K562 (cell line): ENCODE results near the gene UBE2J2. TPM values are rescaled to one million over a fixed set of nuclear protein-coding genes. Genes with fewer than 3 reads are reported as not detected.
A peak's percentile ranks its signal among the peaks of the same experiment; 100 is the strongest.

Experiments
- CBX3 ChIP-seq, 2 experiments: IDR thresholded peaks; 1 replicate in 1 of 2; 2 replicates in 1 of 2; pipeline ENCODE4 v1.6.1; 2012; ENCODE audit warnings: inconsistent platforms in 2 of 2, low read length in 2 of 2, borderline replicate concordance in 1 of 2, control low read depth in 1 of 2
- CHD2 ChIP-seq: IDR thresholded peaks from 2 replicates; pipeline ENCODE4 v1.6.1; 2011; ENCODE audit warnings: low read depth, low read length
- CREBBP ChIP-seq: IDR thresholded peaks from one replicate; pipeline ENCODE4 v1.6.1; 2012; ENCODE audit warnings: low read depth, mild to moderate bottlenecking, control low read depth, inconsistent platforms, low read length
- CTCFL ChIP-seq: IDR thresholded peaks from 2 replicates; pipeline ENCODE4 v1.6.1; 2011; ENCODE audit warnings: borderline replicate concordance, low read depth, mild to moderate bottlenecking, moderate library complexity, low read length; ENCODE audit not compliant: insufficient read depth, poor library complexity, severe bottlenecking
- DACH1 ChIP-seq: fragments of 450-650 bp; IDR thresholded peaks from 2 replicates; pipeline ENCODE4 v1.6.1; 2018; ENCODE audit not compliant: partially characterized antibody
- DIDO1 ChIP-seq: fragments of 450-650 bp; IDR thresholded peaks from 2 replicates; pipeline ENCODE4 v1.6.1; 2016; ENCODE audit warnings: low read depth, missing biosample characterization, missing genetic modification characterization
- FIP1L1 ChIP-seq: fragments of 200-400 bp; formaldehyde crosslinking; IDR thresholded peaks from 2 replicates; pipeline ENCODE4 v1.6.1; 2018; ENCODE audit warnings: mild to moderate bottlenecking, low read depth, low read length; ENCODE audit not compliant: poor library complexity, severe bottlenecking
- GTF2F1 ChIP-seq: IDR thresholded peaks from 2 replicates; pipeline ENCODE4 v1.6.1; 2011; ENCODE audit warnings: low read depth, low read length, improper control_type of control experiment
- HDAC3 ChIP-seq: fragments of 450-650 bp; IDR thresholded peaks from 2 replicates; pipeline ENCODE4 v1.6.1; 2018; ENCODE audit warnings: borderline replicate concordance, mild to moderate bottlenecking, moderate library complexity; ENCODE audit not compliant: partially characterized antibody
- LEF1 ChIP-seq: fragments of 450-650 bp; IDR thresholded peaks from 2 replicates; pipeline ENCODE4 v1.6.1; 2016; ENCODE audit warnings: mild to moderate bottlenecking
- MBD1 ChIP-seq: fragments of 250-450 bp; sonication (Bioruptor Pico); IDR thresholded peaks from 2 replicates; pipeline ENCODE4 v1.8.0; 2022; ENCODE audit warnings: inconsistent platforms
- NFIX ChIP-seq: fragments of 250-450 bp; sonication (Bioruptor Pico); IDR thresholded peaks from 2 replicates; pipeline ENCODE4 v1.4.0; 2020; ENCODE audit warnings: low read depth, mild to moderate bottlenecking, moderate library complexity
- POLR2A ChIP-seq: fragments of 450-650 bp; conservative IDR thresholded peaks from 2 replicates; pipeline ENCODE4 v1.6.1; 2016
- PURB ChIP-seq: sonication (generic); formaldehyde crosslinking; IDR thresholded peaks from 2 replicates; pipeline ENCODE4 v1.9.0; 2021; ENCODE audit warnings: low read depth, mild to moderate bottlenecking, missing genetic modification reagents
- SETDB1 ChIP-seq: IDR thresholded peaks from one replicate; pipeline ENCODE4 v1.6.1; 2012; ENCODE audit warnings: low read length, control low read depth, inconsistent platforms
- SFPQ ChIP-seq: fragments of 200-400 bp; formaldehyde crosslinking; IDR thresholded peaks from 2 replicates; pipeline ENCODE4 v1.6.1; 2017; ENCODE audit warnings: mild to moderate bottlenecking, low read depth, low read length, moderate library complexity
- SMC3 ChIP-seq: conservative IDR thresholded peaks from 2 replicates; pipeline ENCODE4 v1.6.1; 2011; ENCODE audit warnings: low read depth, low read length, improper control_type of control experiment; ENCODE audit not compliant: insufficient read depth
- SRF ChIP-seq, 2 experiments: fragments of 250-450, 450-650 bp in 1 of 2; sonication (Bioruptor Pico) in 1 of 2; sonication (generic) in 1 of 2; formaldehyde crosslinking; IDR thresholded peaks; 2 replicates each; pipeline versions ENCODE4 v1.5.0 to v1.5.1; 2020 to 2022; ENCODE audit warnings: mild to moderate bottlenecking in 1 of 2, missing genetic modification reagents in 1 of 2
- TAF7 ChIP-seq: fragments of 450-650 bp; IDR thresholded peaks from 2 replicates; pipeline ENCODE4 v1.6.1; 2016; ENCODE audit warnings: missing genetic modification characterization, missing compliant biosample characterization
- TRIM24 ChIP-seq, 2 experiments: fragments of 450-650 bp; IDR thresholded peaks; 2 replicates each; pipeline ENCODE4 v1.6.1; 2016
- ZNF41 ChIP-seq: fragments of 250-450 bp; sonication (Bioruptor Pico); conservative IDR thresholded peaks from 2 replicates; pipeline ENCODE4 v1.4.0; 2020; ENCODE audit warnings: mild to moderate bottlenecking
- polyA plus RNA-seq, 8 experiments: library from polyadenylated mRNA; depleted of rRNA in 4 of 8; stranded (reverse) in 5 of 8; unstranded in 3 of 8; fragments of >200 nt; fragmentation: Nextera tagmentation in 2 of 8; fragmentation: Illumina TruSeq in 1 of 8; extraction: Ambion mirVana in 2 of 8; extraction: Trizol in 1 of 8; gene quantifications; 2 replicates each; pipeline versions ENCODE4 v1.2.1 to v1.2.3, GENCODE V29; 2011 to 2014; ENCODE audit warnings: inconsistent platforms in 1 of 8, missing spikeins in 1 of 8
- total RNA-seq, 7 experiments: library from RNA; depleted of rRNA in 6 of 7; stranded (reverse); fragments of >200 nt in 6 of 7; fragmentation: Illumina TruSeq in 2 of 7; extraction: Trizol in 2 of 7; gene quantifications; 2 replicates each; pipeline versions ENCODE4 v1.2.1 to v1.2.3, GENCODE V29; 2011 to 2021; ENCODE audit warnings: low replicate concordance in 1 of 7
- TF ChIP-seq, protein P1 (sequence below): sonication (generic); formaldehyde crosslinking; IDR thresholded peaks from 2 replicates; pipeline ENCODE4 v1.8.0; 2022; ENCODE audit warnings: mild to moderate bottlenecking, missing genetic modification reagents

The UBE2J2 gene
- total and polyA plus RNA-seq, 9 of the 15 experiments (the other 6 are each of a cell fraction or from before 2014, with no cell fraction given): 0.93 to 112 (median 75.5) TPM

GRCh38 chr1:1231400-1232207, 42.0 kb downstream of the UBE2J2 start, which contains the start of gene SDF4 (continued):
- no peak for TF ChIP-seq SFPQ
- no peak for TF ChIP-seq DACH1
- TF ChIP-seq GTF2F1: 0 out of 2 replicates have a peak, but pooled peaks have one; percentile 37
- 0 out of 2 replicates have a peak, but pooled peaks have one; percentile 62 for TF ChIP-seq TAF7
- TF ChIP-seq LEF1: no peak
- TF ChIP-seq MBD1: no peak
- TF ChIP-seq SRF (CRISPR knock-in tag; IDR thresholded peaks at IDR 0.05): peak in 1 of 2 experiments; percentile 39; a peak in 1 of 4 replicates
- TF ChIP-seq SETDB1: no peak
- TF ChIP-seq TRIM24 (IDR thresholded peaks at IDR 0.05): no peak
- TF ChIP-seq PURB: no peak
- peak; percentile 76 for TF ChIP-seq FIP1L1
- no peak for TF ChIP-seq SMC3
- no peak; a peak in 1 of 3 replicates for TF ChIP-seq CBX3 (IDR thresholded peaks at IDR 0.05; ENCODE audit: borderline replicate concordance in 1 of 2, low read length in 2 of 2)
- TF ChIP-seq, protein P1, sequence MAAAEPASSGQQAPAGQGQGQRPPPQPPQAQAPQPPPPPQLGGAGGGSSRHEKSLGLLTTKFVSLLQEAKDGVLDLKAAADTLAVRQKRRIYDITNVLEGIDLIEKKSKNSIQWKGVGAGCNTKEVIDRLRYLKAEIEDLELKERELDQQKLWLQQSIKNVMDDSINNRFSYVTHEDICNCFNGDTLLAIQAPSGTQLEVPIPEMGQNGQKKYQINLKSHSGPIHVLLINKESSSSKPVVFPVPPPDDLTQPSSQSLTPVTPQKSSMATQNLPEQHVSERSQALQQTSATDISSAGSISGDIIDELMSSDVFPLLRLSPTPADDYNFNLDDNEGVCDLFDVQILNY: no peak
- TF ChIP-seq NFIX (CRISPR knock-in tag): no peak
- peak; percentile 64 for TF ChIP-seq CHD2
- TF ChIP-seq CREBBP: no peak
- TF ChIP-seq ZNF41 (CRISPR knock-in tag): 0 out of 2 replicates have a peak, but pooled peaks have one; percentile 59
- no peak for TF ChIP-seq DIDO1
- no peak for TF ChIP-seq CTCFL
- TF ChIP-seq HDAC3: no peak
- peak; percentile 91 for TF ChIP-seq POLR2A
